CD4-positive, alpha-beta T cell (primary cell): ENCODE measurements around the gene MTHFS. TPM values are rescaled to one million over a fixed set of nuclear protein-coding genes. Genes with fewer than 3 reads are reported as not detected.

Experiments used
- ATAC-seq: fragments of 200-7000 bp; cut with Tn5 transposase; one replicate; pipeline ENCODE4 v1.10.0; 2022; ENCODE audit warnings: mild to moderate bottlenecking; ENCODE audit not compliant: poor library complexity
- CTCF ChIA-PET: fragments of 350-600 bp; sonication (Branson Sonifier 250); formaldehyde crosslinking; loops from one replicate; lab custom pipeline; 2021; ENCODE audit warnings: antibody characterized with exemption, inconsistent platforms; lab: Charles Lee
- POLR2A ChIA-PET: fragments of 350-600 bp; sonication (Branson Sonifier 250); formaldehyde crosslinking; loops from one replicate; lab custom pipeline; 2021; ENCODE audit warnings: antibody characterized with exemption, inconsistent platforms; lab: Charles Lee
- DNase-seq, 14 experiments: peaks; one replicate each; pipeline ENCODE4 v3.0.0-alpha.2; 2013 to 2020; ENCODE audit warnings: mixed read lengths in 2 of 14
- H3K27ac ChIP-seq, 2 donors: one replicate each; pipeline versions ENCODE4 v1.5.1 to v1.7.0; 2013; ENCODE audit warnings: low read length in 2 of 2, low read depth in 1 of 2, mild to moderate bottlenecking in 1 of 2
- H3K27me3 ChIP-seq, 2 experiments: 1 replicate in 1 of 2; 2 replicates in 1 of 2; pipeline versions ENCODE4 v1.6.1 to v1.7.0; 2013; ENCODE audit warnings: low read length in 2 of 2, control low read depth in 1 of 2, mild to moderate bottlenecking in 1 of 2, moderate library complexity in 1 of 2; ENCODE audit not compliant: insufficient read depth in 2 of 2, control insufficient read depth in 1 of 2
- H3K36me3 ChIP-seq: one replicate; pipeline ENCODE4 v1.6.1; 2013; ENCODE audit warnings: low read length, control low read depth; ENCODE audit not compliant: insufficient read depth
- H3K4me1 ChIP-seq: one replicate; pipeline ENCODE4 v1.6.1; 2013; ENCODE audit warnings: low read length, control low read depth; ENCODE audit not compliant: insufficient read depth
- H3K4me3 ChIP-seq: one replicate; pipeline ENCODE4 v1.5.1; 2013; ENCODE audit warnings: mild to moderate bottlenecking, low read length, moderate library complexity
- H3K9me3 ChIP-seq, 2 experiments: 1 replicate in 1 of 2; 2 replicates in 1 of 2; pipeline versions ENCODE4 v1.6.1 to v1.7.0; 2013; ENCODE audit warnings: low read length in 2 of 2, mild to moderate bottlenecking in 2 of 2, control low read depth in 1 of 2, moderate library complexity in 1 of 2; ENCODE audit not compliant: control insufficient read depth in 1 of 2, insufficient read depth in 1 of 2
- H3K27ac Mint-ChIP-seq: one replicate; pipeline ENCODE4 v1.8.0; 2020; ENCODE audit warnings: mixed read lengths
- H3K27me3 Mint-ChIP-seq: one replicate; pipeline ENCODE4 v1.8.0; 2021; ENCODE audit warnings: mixed read lengths
- H3K36me3 Mint-ChIP-seq: one replicate; pipeline ENCODE4 v1.8.0; 2021; ENCODE audit warnings: low read depth, mixed read lengths
- H3K4me1 Mint-ChIP-seq: one replicate; pipeline ENCODE4 v1.8.0; 2021; ENCODE audit warnings: low read depth, mixed read lengths
- H3K4me3 Mint-ChIP-seq: one replicate; pipeline ENCODE4 v1.8.0; 2020; ENCODE audit warnings: mild to moderate bottlenecking, mixed read lengths
- H3K9me3 Mint-ChIP-seq: one replicate; pipeline ENCODE4 v1.8.0; 2020; ENCODE audit warnings: mixed read lengths
- intact Hi-C, 2 experiments: fragments of 100-400 bp; cut with DNase I in 1 of 2; cut with micrococcal nuclease in 1 of 2; formaldehyde crosslinking; loops; one replicate each; pipeline versions ENCODE4 v1.15.1 to v1.9.0; 2023 to 2025; cut with DNase I, micrococcal nuclease
- total RNA-seq, 174 experiments: library from RNA in 2 of 174; stranded (reverse) in 2 of 174; gene quantifications; one replicate each; pipeline ENCODE4 v1.2.3 and lab custom pipeline; 2021 to 2026
- TF ChIP-seq, protein P1 (sequence below): fragments of 200-600 bp; IDR thresholded peaks from one replicate; pipeline ENCODE4 v1.8.0; 2022; ENCODE audit warnings: antibody characterized with exemption, mild to moderate bottlenecking

Gene MTHFS
- total RNA-seq, 2 experiments from 2014 or later: 9.1 to 9.8 TPM

DNA sequence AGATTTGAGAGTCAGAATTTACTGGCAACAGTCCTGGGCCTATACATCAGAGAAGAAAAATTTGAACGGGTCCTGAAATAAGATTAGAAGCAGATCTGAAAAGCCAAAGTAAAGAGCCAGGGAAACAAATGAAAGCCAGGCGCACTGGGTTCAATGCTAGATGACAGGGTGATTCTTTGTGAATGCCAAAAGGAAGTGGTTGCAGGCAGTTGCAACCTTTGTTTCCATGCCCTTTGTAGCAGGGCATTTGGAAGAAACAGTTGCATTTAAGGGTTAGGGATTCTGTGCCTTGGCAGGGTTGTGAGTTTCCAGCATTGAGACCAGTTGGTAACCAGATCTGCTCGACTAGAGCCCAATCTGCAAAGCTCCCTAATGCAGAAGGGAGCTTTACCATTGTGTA, 36.4 kb upstream of the MTHFS start:
- no peaks in the 10 kb centered on the region for H3K36me3 ChIP-seq
- no peak overlapping the region for H3K4me3 ChIP-seq
- H3K9me3 ChIP-seq: no peaks in the 10 kb centered on the region
- no peak overlapping the region for H3K27ac ChIP-seq
- no peak for DNase-seq
- Mint-ChIP-seq H3K27me3 (peaks cover 4% of the 10 kb centered on the region), H3K4me3 (no peak overlapping the region), H3K9me3 (no peaks in the 10 kb centered on the region), H3K36me3 (no peaks in the 10 kb centered on the region), H3K27ac (no peak overlapping the region), H3K4me1 (peaks cover 9% of the 10 kb centered on the region)
- H3K4me1 ChIP-seq: peaks cover 4% of the 10 kb centered on the region
- POLR2A ChIA-PET: interaction anchor here (0.7 kb wide), 1 partner anchor 10 kb away, joined by 3 read pairs; no protein-coding TSS in a partner anchor
- TF ChIP-seq, protein P1, sequence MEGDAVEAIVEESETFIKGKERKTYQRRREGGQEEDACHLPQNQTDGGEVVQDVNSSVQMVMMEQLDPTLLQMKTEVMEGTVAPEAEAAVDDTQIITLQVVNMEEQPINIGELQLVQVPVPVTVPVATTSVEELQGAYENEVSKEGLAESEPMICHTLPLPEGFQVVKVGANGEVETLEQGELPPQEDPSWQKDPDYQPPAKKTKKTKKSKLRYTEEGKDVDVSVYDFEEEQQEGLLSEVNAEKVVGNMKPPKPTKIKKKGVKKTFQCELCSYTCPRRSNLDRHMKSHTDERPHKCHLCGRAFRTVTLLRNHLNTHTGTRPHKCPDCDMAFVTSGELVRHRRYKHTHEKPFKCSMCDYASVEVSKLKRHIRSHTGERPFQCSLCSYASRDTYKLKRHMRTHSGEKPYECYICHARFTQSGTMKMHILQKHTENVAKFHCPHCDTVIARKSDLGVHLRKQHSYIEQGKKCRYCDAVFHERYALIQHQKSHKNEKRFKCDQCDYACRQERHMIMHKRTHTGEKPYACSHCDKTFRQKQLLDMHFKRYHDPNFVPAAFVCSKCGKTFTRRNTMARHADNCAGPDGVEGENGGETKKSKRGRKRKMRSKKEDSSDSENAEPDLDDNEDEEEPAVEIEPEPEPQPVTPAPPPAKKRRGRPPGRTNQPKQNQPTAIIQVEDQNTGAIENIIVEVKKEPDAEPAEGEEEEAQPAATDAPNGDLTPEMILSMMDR: no peak
- intact Hi-C loops: no loop called here
- CTCF ChIA-PET: no interaction called here
- no peak for ATAC-seq
- no peaks in the 10 kb centered on the region for H3K27me3 ChIP-seq

DNA sequence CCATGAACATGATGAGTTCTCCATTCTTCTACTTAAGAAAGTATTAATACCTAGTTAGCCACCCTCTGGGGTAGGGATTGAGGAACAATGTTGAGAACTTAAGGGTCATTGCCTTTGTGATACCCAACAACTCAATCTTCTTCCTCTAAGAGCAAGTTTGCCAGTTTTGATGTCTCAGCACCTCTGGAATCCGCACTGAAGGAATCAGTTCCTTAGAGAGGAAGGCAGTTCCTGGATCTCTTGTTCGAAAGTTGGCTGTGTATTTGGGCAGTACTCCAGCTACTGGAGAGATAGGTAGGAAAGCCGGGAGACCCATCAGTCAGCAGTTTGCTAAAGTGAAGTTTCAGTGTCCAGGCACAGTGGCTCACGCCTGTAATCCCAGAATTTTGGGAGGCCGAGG, 35.6 kb upstream of the MTHFS start:
- H3K27me3 ChIP-seq: no peaks in the 10 kb centered on the region
- H3K36me3 ChIP-seq: no peaks in the 10 kb centered on the region
- Mint-ChIP-seq H3K9me3 (no peaks in the 10 kb centered on the region), H3K27me3 (peaks cover 4% of the 10 kb centered on the region), H3K4me3 (no peak overlapping the region), H3K36me3 (no peaks in the 10 kb centered on the region), H3K27ac (no peak overlapping the region), H3K4me1 (peaks cover 9% of the 10 kb centered on the region)
- DNase-seq (no peak), ATAC-seq (no peak)
- TF ChIP-seq, protein P1: no peak
- H3K9me3 ChIP-seq: no peaks in the 10 kb centered on the region
- no peak overlapping the region for H3K27ac ChIP-seq
- H3K4me3 ChIP-seq: no peak overlapping the region
- H3K4me1 ChIP-seq: peaks cover 4% of the 10 kb centered on the region
- POLR2A ChIA-PET: interaction anchor here (0.7 to 1.3 kb wide), 2 partner anchors 9 to 36 kb away, joined by 3 to 4 read pairs; partner anchors contain the start of gene MTHFS
- CTCF ChIA-PET: interaction anchor here (1.2 kb wide), 1 partner anchor 34 kb away, joined by 4 read pairs; no protein-coding TSS in a partner anchor
- intact Hi-C loops: no loop called here

DNA sequence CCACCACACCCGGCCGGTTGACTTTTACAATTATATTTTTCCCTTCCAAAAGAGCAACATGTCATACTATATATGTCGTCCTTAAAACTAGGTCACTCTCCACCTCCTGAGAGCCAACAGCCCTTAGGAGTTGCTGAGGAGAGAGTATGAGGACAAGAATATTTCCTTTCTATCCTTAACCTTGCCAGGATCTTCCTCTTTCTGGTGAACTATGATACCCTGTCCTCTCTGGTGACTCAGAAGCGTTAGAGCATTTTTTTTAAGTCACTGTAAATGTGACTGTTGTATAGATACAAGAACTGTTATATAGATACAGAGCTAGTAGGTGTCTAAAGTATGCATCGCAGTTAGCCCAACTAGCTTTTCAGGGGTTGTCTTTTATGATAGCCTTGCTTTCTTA, 33.7 kb upstream of the MTHFS start:
- H3K9me3 Mint-ChIP-seq: no peaks in the 10 kb centered on the region
- no peak for ATAC-seq
- Histone ChIP-seq H3K9me3 (no peaks in the 10 kb centered on the region), H3K27ac (no peak overlapping the region), H3K36me3 (no peaks in the 10 kb centered on the region), H3K4me1 (peaks cover 4% of the 10 kb centered on the region), H3K27me3 (no peaks in the 10 kb centered on the region), H3K4me3 (no peak overlapping the region)
- H3K4me1 Mint-ChIP-seq: peaks cover 9% of the 10 kb centered on the region
- intact Hi-C loops: no loop called here
- H3K27ac Mint-ChIP-seq: no peak overlapping the region
- no peak overlapping the region for H3K4me3 Mint-ChIP-seq
- CTCF ChIA-PET: no interaction called here
- H3K27me3 Mint-ChIP-seq: peaks cover 4% of the 10 kb centered on the region
- DNase-seq: no peak
- POLR2A ChIA-PET: no interaction called here
- TF ChIP-seq, protein P1: no peak
- H3K36me3 Mint-ChIP-seq: no peaks in the 10 kb centered on the region
